Peyer's patch (tissue), 4 donors: ENCODE results near the gene ATG2B. TPM values are rescaled to one million over a fixed set of nuclear protein-coding genes. Genes with fewer than 3 reads are reported as not detected.

Source experiments
- DNase-seq, 3 donors: peaks; one replicate each; pipeline ENCODE4 v3.0.0-alpha.2; 2017 to 2019
- H3K27ac ChIP-seq, 4 donors: fragments of 200-600 bp; sonication (generic); one replicate each; pipeline ENCODE4 v1.5.1; 2016 to 2019
- H3K27me3 ChIP-seq, 2 donors: fragments of 200-600 bp; sonication (generic); one replicate each; pipeline ENCODE4 v1.5.1; 2019
- H3K36me3 ChIP-seq, 3 donors: fragments of 200-600 bp; sonication (generic); one replicate each; pipeline ENCODE4 v1.5.1; 2016 to 2019
- H3K4me1 ChIP-seq, 4 donors: fragments of 200-600 bp; sonication (generic); one replicate each; pipeline ENCODE4 v1.5.1; 2016 to 2019
- H3K4me3 ChIP-seq, 4 donors: fragments of 200-600 bp; sonication (generic); 1 replicate in 3 of 4; 2 replicates in 1 of 4; pipeline ENCODE4 v1.5.1; 2016 to 2019; ENCODE audit warnings: mild to moderate bottlenecking in 1 of 4
- H3K9me3 ChIP-seq, 4 donors: fragments of 200-600 bp; sonication (generic); one replicate each; pipeline ENCODE4 v1.5.1; 2016 to 2019; ENCODE audit warnings: mild to moderate bottlenecking in 1 of 4
- CTCF ChIP-seq, 6 experiments: fragments of 450-650 bp in 4 of 6; fragments of 200-600 bp in 2 of 6; sonication (generic) in 1 of 6; IDR thresholded peaks; one replicate each; pipeline ENCODE4 v1.5.1; 2017 to 2019; ENCODE audit warnings: antibody characterized with exemption in 6 of 6, mild to moderate bottlenecking in 3 of 6, moderate library complexity in 1 of 6
- POLR2A ChIP-seq, 2 donors: fragments of 450-650 bp; IDR thresholded peaks; one replicate each; pipeline ENCODE4 v1.5.1; 2017; ENCODE audit warnings: antibody characterized with exemption in 2 of 2, mild to moderate bottlenecking in 2 of 2, moderate library complexity in 2 of 2
- total RNA-seq, 4 donors: library from RNA; depleted of rRNA; stranded (reverse); fragments of >200 nt; gene quantifications; one replicate each; pipeline ENCODE4 v1.1.0, GENCODE V29; 2016

ATG2B gene
- total RNA-seq, 4 donors from 2014 or later, result 39.8 to 85.8 (median 47.4) TPM

DNA sequence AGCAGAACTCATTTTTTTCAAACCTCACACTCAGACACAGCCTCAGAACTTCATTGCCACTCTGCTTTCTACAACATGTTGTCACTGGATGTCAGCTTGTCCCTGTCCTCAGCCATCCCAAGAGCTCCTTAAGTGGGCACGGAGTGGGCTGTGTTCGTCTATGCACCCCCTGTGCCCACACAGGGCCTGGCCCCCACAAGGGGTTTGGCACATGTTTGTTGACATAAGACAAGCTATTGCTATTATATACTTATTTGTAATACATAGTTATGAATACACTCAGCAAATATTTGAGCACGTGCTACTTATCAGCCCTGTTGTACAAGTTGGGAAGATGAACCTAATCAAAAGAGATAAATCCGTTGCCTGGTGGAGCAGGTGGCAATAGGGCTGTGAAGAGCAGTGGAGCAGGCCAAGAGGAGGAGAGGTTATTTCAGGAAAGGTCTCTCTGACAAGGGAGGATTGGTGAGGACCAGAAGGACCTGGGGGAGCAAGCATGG, 111.4 kb downstream of the ATG2B start:
- DNase-seq, result no peak
- no peaks in the 10 kb centered on the region for H3K36me3 ChIP-seq
- TF ChIP-seq CTCF (IDR thresholded peaks at IDR 0.05) (no peak), POLR2A (IDR thresholded peaks at IDR 0.05) (no peak)
- no peaks in the 10 kb centered on the region for H3K9me3 ChIP-seq
- no peaks in the 10 kb centered on the region for H3K27me3 ChIP-seq
- peaks cover 0 to 4% (median 0%) of the 10 kb centered on the region in 4 donors for H3K4me1 ChIP-seq
- H3K4me3 ChIP-seq, result no peak overlapping the region
- H3K27ac ChIP-seq, result no peak overlapping the region

GRCh38 chr14:96250485-96250884, 112.7 kb downstream of the ATG2B start:
- DNase-seq, result no peak
- Histone ChIP-seq H3K27me3 (no peaks in the 10 kb centered on the region), H3K4me1 (peaks cover 0 to 4% (median 0%) of the 10 kb centered on the region in 4 donors), H3K4me3 (no peak overlapping the region), H3K27ac (no peak overlapping the region), H3K9me3 (no peaks in the 10 kb centered on the region), H3K36me3 (no peaks in the 10 kb centered on the region)
- TF ChIP-seq CTCF (IDR thresholded peaks at IDR 0.05), result no peak
- no peak for TF ChIP-seq POLR2A (IDR thresholded peaks at IDR 0.05)

GRCh38 chr14:96249029-96249428, 114.1 kb downstream of the ATG2B start:
- no peak overlapping the region for H3K4me3 ChIP-seq
- H3K36me3 ChIP-seq, result no peaks in the 10 kb centered on the region
- H3K9me3 ChIP-seq, result no peaks in the 10 kb centered on the region
- TF ChIP-seq POLR2A (IDR thresholded peaks at IDR 0.05), result no peak
- no peak for TF ChIP-seq CTCF (IDR thresholded peaks at IDR 0.05)
- DNase-seq, result no peak
- H3K27ac ChIP-seq, result peak overlapping the region in 1 of 4 donors; percentile 10
- H3K27me3 ChIP-seq, result no peaks in the 10 kb centered on the region
- peaks cover 0 to 4% (median 0%) of the 10 kb centered on the region in 4 donors for H3K4me1 ChIP-seq

- DNase-seq, result no peak
- TF ChIP-seq POLR2A (IDR thresholded peaks at IDR 0.05) (no peak), CTCF (IDR thresholded peaks at IDR 0.05) (no peak)
- H3K27ac ChIP-seq, result no peak overlapping the region
- no peaks in the 10 kb centered on the region for H3K27me3 ChIP-seq
- H3K9me3 ChIP-seq, result no peaks in the 10 kb centered on the region
- no peak overlapping the region for H3K4me3 ChIP-seq
- peaks cover 0 to 5% (median 0%) of the 10 kb centered on the region in 3 donors for H3K36me3 ChIP-seq
- H3K4me1 ChIP-seq, result peaks cover 0 to 2% (median 0%) of the 10 kb centered on the region in 4 donors
These were observed 116.1 kb downstream of the ATG2B start for GRCh38 chr14:96247031-96247430.

DNA sequence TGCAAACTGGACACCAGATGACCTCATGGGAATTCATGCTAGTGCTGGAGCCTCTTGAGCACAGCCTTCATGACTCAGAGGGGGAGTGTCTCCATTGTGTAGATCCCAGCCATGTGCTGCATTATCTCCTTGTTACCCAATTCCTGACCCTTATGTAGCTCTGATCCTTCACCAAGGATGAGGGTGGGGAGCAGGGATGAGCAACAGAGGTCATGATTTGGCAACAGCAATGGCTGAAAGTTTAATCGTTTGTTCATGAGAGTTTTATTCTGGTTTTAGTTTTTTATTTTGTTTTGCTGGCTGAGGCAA, 116.6 kb downstream of the ATG2B start:
- H3K4me3 ChIP-seq, result no peak overlapping the region
- peak in 1 of 3 donors; percentile 57 for DNase-seq
- H3K9me3 ChIP-seq, result no peaks in the 10 kb centered on the region
- H3K4me1 ChIP-seq, result no peaks in the 10 kb centered on the region
- H3K36me3 ChIP-seq, result peaks cover 0 to 10% (median 0%) of the 10 kb centered on the region in 3 donors
- no peak overlapping the region for H3K27ac ChIP-seq
- no peaks in the 10 kb centered on the region for H3K27me3 ChIP-seq
- TF ChIP-seq CTCF (IDR thresholded peaks at IDR 0.05), result no peak
- no peak for TF ChIP-seq POLR2A (IDR thresholded peaks at IDR 0.05)
